Liver (tissue), 2 donors: Measurements from ENCODE around the gene CLPSL1.

Experiments
- YY1 ChIP-seq: IDR thresholded peaks from 2 replicates; pipeline ENCODE4 v1.6.1; 2016; ENCODE audit warnings: antibody characterized with exemption, mild to moderate bottlenecking
- TF ChIP-seq, protein P1 (sequence below): IDR thresholded peaks from 2 replicates; pipeline ENCODE4 v1.6.1; 2016; ENCODE audit warnings: antibody characterized with exemption
- TF ChIP-seq, protein P2 (sequence below): fragments of 150-350 bp; IDR thresholded peaks from 2 replicates; pipeline ENCODE4 v1.5.1; 2017; ENCODE audit warnings: improper control_type of control experiment, low read depth, low read length; ENCODE audit not compliant: missing input control
- donor health status: healthy.

DNA sequence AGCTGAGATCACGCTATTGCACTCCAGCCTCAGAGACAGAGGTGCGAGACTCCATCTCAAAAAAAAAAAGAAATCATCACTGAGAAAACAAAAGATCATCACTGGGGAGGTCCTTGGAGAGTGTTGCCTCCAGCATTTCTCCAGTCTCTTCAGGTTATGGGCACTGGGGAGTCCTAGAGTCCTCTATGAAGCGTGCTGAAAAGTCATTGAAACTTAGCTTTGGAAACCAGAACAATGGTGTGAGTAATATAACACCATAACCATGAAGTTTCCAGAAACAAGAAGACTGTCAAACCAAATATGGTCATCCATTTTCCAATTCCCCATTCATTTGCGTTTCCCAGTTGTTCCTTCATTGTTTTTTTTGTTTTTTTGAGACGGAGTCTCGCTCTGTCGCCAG is 30.3 kb upstream of the CLPSL1 start:
- TF ChIP-seq, protein P1, sequence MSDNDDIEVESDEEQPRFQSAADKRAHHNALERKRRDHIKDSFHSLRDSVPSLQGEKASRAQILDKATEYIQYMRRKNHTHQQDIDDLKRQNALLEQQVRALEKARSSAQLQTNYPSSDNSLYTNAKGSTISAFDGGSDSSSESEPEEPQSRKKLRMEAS, result no peak
- TF ChIP-seq, protein P2, sequence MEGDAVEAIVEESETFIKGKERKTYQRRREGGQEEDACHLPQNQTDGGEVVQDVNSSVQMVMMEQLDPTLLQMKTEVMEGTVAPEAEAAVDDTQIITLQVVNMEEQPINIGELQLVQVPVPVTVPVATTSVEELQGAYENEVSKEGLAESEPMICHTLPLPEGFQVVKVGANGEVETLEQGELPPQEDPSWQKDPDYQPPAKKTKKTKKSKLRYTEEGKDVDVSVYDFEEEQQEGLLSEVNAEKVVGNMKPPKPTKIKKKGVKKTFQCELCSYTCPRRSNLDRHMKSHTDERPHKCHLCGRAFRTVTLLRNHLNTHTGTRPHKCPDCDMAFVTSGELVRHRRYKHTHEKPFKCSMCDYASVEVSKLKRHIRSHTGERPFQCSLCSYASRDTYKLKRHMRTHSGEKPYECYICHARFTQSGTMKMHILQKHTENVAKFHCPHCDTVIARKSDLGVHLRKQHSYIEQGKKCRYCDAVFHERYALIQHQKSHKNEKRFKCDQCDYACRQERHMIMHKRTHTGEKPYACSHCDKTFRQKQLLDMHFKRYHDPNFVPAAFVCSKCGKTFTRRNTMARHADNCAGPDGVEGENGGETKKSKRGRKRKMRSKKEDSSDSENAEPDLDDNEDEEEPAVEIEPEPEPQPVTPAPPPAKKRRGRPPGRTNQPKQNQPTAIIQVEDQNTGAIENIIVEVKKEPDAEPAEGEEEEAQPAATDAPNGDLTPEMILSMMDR, result no peak
- no peak for TF ChIP-seq YY1
